CD4-positive, alpha-beta memory T cell (primary cell): ENCODE measurements around the gene ST6GALNAC4. TPM values are rescaled to one million over a fixed set of nuclear protein-coding genes. Genes with fewer than 3 reads are reported as not detected.

ENCODE experiments used
- CTCF ChIA-PET: fragments of 350-600 bp; sonication (Branson Sonifier 250); formaldehyde crosslinking; loops from one replicate; lab custom pipeline; 2021; ENCODE audit warnings: inconsistent platforms; ENCODE audit not compliant: partially characterized antibody; lab: Charles Lee
- POLR2A ChIA-PET: fragments of 350-600 bp; sonication (Branson Sonifier 250); formaldehyde crosslinking; loops from one replicate; lab custom pipeline; 2021; ENCODE audit not compliant: partially characterized antibody; lab: Charles Lee
- DNase-seq, 5 donors: peaks; one replicate each; pipeline versions ENCODE4 v3.0.0 to v3.0.0-alpha.2; 2020 to 2022; ENCODE audit warnings: mixed read lengths in 1 of 5
- H3K27ac ChIP-seq: one replicate; pipeline ENCODE4 v1.7.0; 2013; ENCODE audit warnings: low read depth, low read length
- H3K27me3 ChIP-seq: 2 replicates; pipeline ENCODE4 v1.7.0; 2013; ENCODE audit warnings: mild to moderate bottlenecking, low read length, moderate library complexity; ENCODE audit not compliant: insufficient read depth
- H3K36me3 ChIP-seq: 2 replicates; pipeline ENCODE4 v1.7.0; 2013; ENCODE audit warnings: mild to moderate bottlenecking, low read length, moderate library complexity; ENCODE audit not compliant: insufficient read depth
- H3K4me1 ChIP-seq: 2 replicates; pipeline ENCODE4 v1.7.0; 2013; ENCODE audit warnings: mild to moderate bottlenecking, low read length, moderate library complexity; ENCODE audit not compliant: insufficient read depth
- H3K4me3 ChIP-seq, 2 donors: one replicate each; pipeline ENCODE4 v1.7.0; 2013; ENCODE audit warnings: low read length in 2 of 2, mild to moderate bottlenecking in 1 of 2
- H3K9me3 ChIP-seq, 2 donors: one replicate each; pipeline ENCODE4 v1.7.0; 2013; ENCODE audit warnings: low read length in 2 of 2, control low read depth in 1 of 2; ENCODE audit not compliant: control insufficient read depth in 1 of 2
- H3K27ac Mint-ChIP-seq, 7 donors: one replicate each; pipeline ENCODE4 v1.8.0; 2020 to 2021; ENCODE audit warnings: mixed read lengths in 7 of 7, mild to moderate bottlenecking in 6 of 7, inconsistent platforms in 3 of 7, moderate library complexity in 3 of 7
- H3K27me3 Mint-ChIP-seq, 2 donors: one replicate each; pipeline ENCODE4 v1.8.0; 2020 to 2021; ENCODE audit warnings: mixed read lengths in 2 of 2
- H3K36me3 Mint-ChIP-seq, 2 donors: one replicate each; pipeline ENCODE4 v1.8.0; 2020 to 2021; ENCODE audit warnings: mixed read lengths in 2 of 2, inconsistent platforms in 1 of 2, mild to moderate bottlenecking in 1 of 2
- H3K4me1 Mint-ChIP-seq, 4 donors: one replicate each; pipeline ENCODE4 v1.8.0; 2020 to 2021; ENCODE audit warnings: mixed read lengths in 4 of 4, mild to moderate bottlenecking in 1 of 4
- H3K4me3 Mint-ChIP-seq, 8 donors: one replicate each; pipeline ENCODE4 v1.8.0; 2020 to 2021; ENCODE audit warnings: mixed read lengths in 8 of 8, mild to moderate bottlenecking in 7 of 8, moderate library complexity in 6 of 8, inconsistent platforms in 3 of 8
- H3K9me3 Mint-ChIP-seq, 8 donors: one replicate each; pipeline ENCODE4 v1.8.0; 2020 to 2021; ENCODE audit warnings: mixed read lengths in 8 of 8, mild to moderate bottlenecking in 5 of 8, inconsistent platforms in 3 of 8, moderate library complexity in 1 of 8
- intact Hi-C: fragments of 100-400 bp; cut with micrococcal nuclease; formaldehyde crosslinking; loops from one replicate; pipeline ENCODE4 v1.15.1; 2023
- polyA plus RNA-seq, 2 donors: library from polyadenylated mRNA; unstranded; fragments of 300-500 nt; fragmentation: Illumina TruSeq; gene quantifications; one replicate each; pipeline ENCODE4 v1.2.3, GENCODE V29; 2021
- total RNA-seq, 2 experiments: library from RNA; stranded (reverse); gene quantifications; one replicate each; pipeline ENCODE4 v1.2.3, GENCODE V29; 2021

Gene ST6GALNAC4
- total and polyA plus RNA-seq, 4 experiments from 2014 or later, result 10.2 to 38.1 (median 27.1) TPM

DNA sequence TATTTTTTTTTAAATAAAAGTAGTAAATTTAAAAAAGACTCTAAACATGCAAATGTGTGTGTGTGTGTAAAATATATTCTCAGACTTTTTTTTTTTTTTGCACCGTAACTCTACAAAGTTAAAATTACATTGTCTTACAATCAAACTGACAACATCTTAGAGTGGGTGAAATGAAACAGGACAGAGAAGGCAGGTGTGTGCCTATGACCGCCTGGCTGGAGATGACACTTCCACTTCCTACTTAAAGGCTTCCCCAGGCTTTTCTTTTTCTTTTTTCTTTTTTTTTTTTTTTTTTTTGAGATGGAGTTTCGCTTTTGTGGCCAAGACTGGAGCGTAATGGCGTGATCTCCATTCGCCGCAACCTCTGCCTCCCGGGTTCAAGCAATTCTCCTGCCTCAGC lies 36.7 kb downstream of the ST6GALNAC4 start:
- Histone ChIP-seq H3K36me3 (peaks cover 4% of the 10 kb centered on the region), H3K4me3 (no peak overlapping the region), H3K27ac (no peak overlapping the region), H3K9me3 (no peaks in the 10 kb centered on the region), H3K4me1 (peaks cover 11% of the 10 kb centered on the region), H3K27me3 (no peaks in the 10 kb centered on the region)
- Mint-ChIP-seq H3K27ac (no peak overlapping the region), H3K4me3 (no peak overlapping the region), H3K27me3 (no peaks in the 10 kb centered on the region), H3K36me3 (peaks cover 7 to 22% of the 10 kb centered on the region in 2 donors), H3K4me1 (peaks cover 3 to 29% (median 14%) of the 10 kb centered on the region in 4 donors), H3K9me3 (no peaks in the 10 kb centered on the region)
- intact Hi-C loops, result no loop called here
- ChIA-PET POLR2A (no interaction called here), CTCF (interaction anchor here (2.9 kb wide), 1 partner anchor 10 kb away, joined by 16 read pairs; no protein-coding TSS in a partner anchor)
- no peak for DNase-seq

GRCh38 chr9:127878652-127879390 lies 38.0 kb downstream of the ST6GALNAC4 start:
- Histone ChIP-seq H3K4me1 (peaks cover 11% of the 10 kb centered on the region), H3K36me3 (no peaks in the 10 kb centered on the region), H3K4me3 (no peak overlapping the region), H3K27ac (no peak overlapping the region), H3K27me3 (no peaks in the 10 kb centered on the region), H3K9me3 (no peaks in the 10 kb centered on the region)
- peaks cover 3 to 9% of the 10 kb centered on the region in 2 donors for H3K36me3 Mint-ChIP-seq
- intact Hi-C loops, result no loop called here
- peaks cover 3 to 21% (median 6%) of the 10 kb centered on the region in 4 donors for H3K4me1 Mint-ChIP-seq
- H3K27ac Mint-ChIP-seq, result peak overlapping the region in 3 of 7 donors; percentile 27 to 57 (median 46)
- H3K27me3 Mint-ChIP-seq, result no peaks in the 10 kb centered on the region
- CTCF ChIA-PET, result interaction anchor here (0.7 to 1.6 kb wide), 2 partner anchors 9 to 139 kb away, joined by 3 to 7 read pairs; no protein-coding TSS in a partner anchor
- H3K9me3 Mint-ChIP-seq, result no peaks in the 10 kb centered on the region
- H3K4me3 Mint-ChIP-seq, result peak overlapping the region in 1 of 8 donors; percentile 36
- no peak for DNase-seq
- POLR2A ChIA-PET, result interaction anchor here (1.8 kb wide), 1 partner anchor 16 kb away, joined by 5 read pairs; no protein-coding TSS in a partner anchor

DNA sequence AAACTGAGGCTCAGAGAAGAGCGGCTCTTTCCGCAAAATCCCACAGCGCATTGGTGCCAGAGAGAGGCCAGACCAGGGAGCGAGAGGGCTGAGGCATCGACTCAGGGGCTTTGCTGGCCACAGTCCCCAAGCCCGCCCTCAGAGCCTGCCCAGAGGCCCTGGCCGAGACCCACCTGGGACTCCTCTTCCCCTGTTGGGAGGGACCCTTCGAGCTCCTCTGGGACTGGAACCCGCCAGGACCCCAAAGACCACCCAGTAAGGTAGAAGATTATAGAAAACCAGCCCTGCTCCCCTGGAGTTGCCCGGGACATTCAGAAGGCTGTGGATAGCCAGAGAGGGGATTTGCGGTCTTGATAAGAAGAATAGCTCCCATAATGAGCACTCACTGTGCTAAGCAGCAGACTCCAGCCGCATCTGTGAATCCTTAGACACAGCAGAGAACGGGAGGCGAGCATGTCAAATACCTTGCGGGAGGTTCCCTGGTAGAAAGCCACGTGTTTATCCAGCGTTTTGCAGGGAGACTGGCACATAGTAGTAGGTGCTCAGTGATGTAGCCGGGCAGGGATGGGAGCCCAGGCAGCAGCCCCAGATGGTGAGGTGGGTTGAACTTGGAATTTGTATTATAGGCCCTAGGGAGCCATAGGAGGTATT lies 38.7 kb downstream of the ST6GALNAC4 start:
- H3K36me3 ChIP-seq, result no peaks in the 10 kb centered on the region
- no peak overlapping the region for H3K4me3 ChIP-seq
- intact Hi-C loops, result no loop called here
- Mint-ChIP-seq H3K4me1 (peaks cover 3 to 21% (median 6%) of the 10 kb centered on the region in 4 donors), H3K27me3 (no peaks in the 10 kb centered on the region), H3K27ac (peak overlapping the region in 1 of 7 donors; percentile 46), H3K36me3 (peaks cover 3 to 8% of the 10 kb centered on the region in 2 donors), H3K4me3 (peak overlapping the region in 2 of 8 donors; percentile 17 to 67), H3K9me3 (no peaks in the 10 kb centered on the region)
- CTCF ChIA-PET, result interaction anchor here (1.6 kb wide), 1 partner anchor 9 kb away, joined by 7 read pairs; no protein-coding TSS in a partner anchor
- no peaks in the 10 kb centered on the region for H3K27me3 ChIP-seq
- POLR2A ChIA-PET, result interaction anchor here (1.8 kb wide), 1 partner anchor 17 kb away, joined by 5 read pairs; no protein-coding TSS in a partner anchor
- no peak overlapping the region for H3K27ac ChIP-seq
- H3K4me1 ChIP-seq, result peaks cover 11% of the 10 kb centered on the region
- DNase-seq, result no peak
- no peaks in the 10 kb centered on the region for H3K9me3 ChIP-seq

DNA sequence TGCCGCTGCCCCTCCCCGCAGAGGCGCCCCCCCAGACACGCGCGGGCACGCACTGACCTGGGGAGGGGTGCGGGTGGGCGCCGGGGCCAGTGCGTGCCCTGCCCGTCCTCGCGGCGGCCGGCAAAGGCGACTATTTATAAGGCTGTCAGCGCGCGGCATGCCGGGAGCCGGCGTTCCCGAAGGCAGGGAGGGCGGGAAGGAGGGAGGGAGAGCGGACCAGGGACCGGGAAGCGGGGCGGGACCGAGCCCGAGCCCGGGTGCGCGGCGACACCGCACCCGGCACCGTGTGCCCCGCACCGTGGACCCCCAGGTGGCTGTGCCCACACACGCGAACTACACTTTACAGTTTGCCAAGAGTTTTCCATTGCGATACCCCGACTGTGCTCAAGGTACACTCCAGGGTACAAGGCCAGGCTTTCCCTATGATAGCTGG lies 39.3 kb downstream of the ST6GALNAC4 start, which contains the start of gene AK1:
AK1 (minus strand) TSS at position 110 of the 433 bp plus-strand sequence. CDS start 3,058 bp downstream, outside the sequence.
- H3K27me3 ChIP-seq, result no peaks in the 10 kb centered on the region
- no peaks in the 10 kb centered on the region for H3K9me3 ChIP-seq
- H3K4me1 ChIP-seq, result peaks cover 11% of the 10 kb centered on the region
- Mint-ChIP-seq H3K9me3 (no peaks in the 10 kb centered on the region), H3K36me3 (peaks cover 3 to 4% of the 10 kb centered on the region in 2 donors), H3K27me3 (no peaks in the 10 kb centered on the region), H3K4me3 (peak within 1 kb of the TSS in 4 of 8 donors; percentile 10 to 67 (median 37)), H3K4me1 (peaks cover 3 to 18% (median 5%) of the 10 kb centered on the region in 4 donors), H3K27ac (peak within 1 kb of the TSS in 2 of 7 donors; percentile 37 to 78)
- H3K4me3 ChIP-seq, result no peak within 1 kb of the TSS
- no peaks in the 10 kb centered on the region for H3K36me3 ChIP-seq
- intact Hi-C loops, result no loop called here
- DNase-seq, result peak in 1 of 5 donors; percentile 30
- H3K27ac ChIP-seq, result no peak within 1 kb of the TSS
- CTCF ChIA-PET, result interaction anchor here (1.6 kb wide), 1 partner anchor 8 kb away, joined by 7 read pairs; no protein-coding TSS in a partner anchor
- POLR2A ChIA-PET, result interaction anchor here (1.3 to 1.8 kb wide), 2 partner anchors 17 to 29 kb away, joined by 3 to 5 read pairs; no protein-coding TSS in a partner anchor

DNA sequence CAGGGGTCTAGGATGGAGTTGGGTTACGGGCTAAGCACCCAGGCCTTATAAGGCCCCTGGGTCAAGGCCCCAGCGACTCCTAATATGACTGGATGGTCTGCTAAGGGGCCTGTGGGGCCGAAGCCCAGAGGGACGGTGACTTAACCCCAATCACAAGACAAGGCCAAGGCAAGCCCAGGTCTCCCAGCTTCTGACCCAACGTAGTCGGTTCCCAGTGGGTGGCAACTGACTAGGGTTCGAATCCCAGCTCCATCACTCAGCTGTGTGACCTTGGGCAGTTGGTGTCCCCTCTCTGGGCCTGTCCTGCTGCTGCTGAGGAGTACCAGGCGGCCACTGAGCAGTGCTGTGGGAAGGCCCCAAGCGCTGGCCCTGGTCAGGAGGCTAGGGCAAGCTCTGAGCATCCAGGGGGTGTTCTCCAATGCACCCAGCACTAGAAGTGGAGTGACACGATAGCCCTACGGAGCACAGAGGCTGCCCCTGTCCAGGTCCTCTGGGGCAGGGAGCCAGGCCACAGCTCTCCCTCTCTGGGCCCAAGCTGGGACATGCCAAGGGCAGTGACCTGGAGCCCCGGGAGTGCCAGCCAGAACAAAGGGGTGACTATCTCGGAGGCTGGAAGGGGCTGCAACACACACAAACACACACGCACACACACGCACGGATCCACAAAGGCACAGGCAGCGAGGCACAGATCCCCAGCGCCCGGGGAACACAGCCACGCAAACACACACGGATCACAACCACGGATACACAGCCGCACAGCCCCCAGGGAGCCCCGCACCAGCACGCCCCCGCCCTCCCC lies 39.9 kb downstream of the ST6GALNAC4 start:
- no peaks in the 10 kb centered on the region for H3K9me3 Mint-ChIP-seq
- no peaks in the 10 kb centered on the region for H3K36me3 ChIP-seq
- H3K4me1 Mint-ChIP-seq, result peaks cover 3 to 15% (median 5%) of the 10 kb centered on the region in 4 donors
- peak overlapping the region in 3 of 8 donors; percentile 10 to 57 (median 50) for H3K4me3 Mint-ChIP-seq
- no peaks in the 10 kb centered on the region for H3K27me3 Mint-ChIP-seq
- H3K27ac Mint-ChIP-seq, result peak overlapping the region in 2 of 7 donors; percentile 37 to 78
- POLR2A ChIA-PET, result interaction anchor here (1.3 to 1.8 kb wide), 2 partner anchors 18 to 29 kb away, joined by 3 to 5 read pairs; no protein-coding TSS in a partner anchor
- peaks cover 11% of the 10 kb centered on the region for H3K4me1 ChIP-seq
- no peak overlapping the region for H3K27ac ChIP-seq
- CTCF ChIA-PET, result no interaction called here
- intact Hi-C loops, result no loop called here
- H3K36me3 Mint-ChIP-seq, result peaks cover 3% of the 10 kb centered on the region in 2 donors
- DNase-seq, result no peak
- H3K9me3 ChIP-seq, result no peaks in the 10 kb centered on the region
- H3K27me3 ChIP-seq, result no peaks in the 10 kb centered on the region
- no peak overlapping the region for H3K4me3 ChIP-seq

DNA sequence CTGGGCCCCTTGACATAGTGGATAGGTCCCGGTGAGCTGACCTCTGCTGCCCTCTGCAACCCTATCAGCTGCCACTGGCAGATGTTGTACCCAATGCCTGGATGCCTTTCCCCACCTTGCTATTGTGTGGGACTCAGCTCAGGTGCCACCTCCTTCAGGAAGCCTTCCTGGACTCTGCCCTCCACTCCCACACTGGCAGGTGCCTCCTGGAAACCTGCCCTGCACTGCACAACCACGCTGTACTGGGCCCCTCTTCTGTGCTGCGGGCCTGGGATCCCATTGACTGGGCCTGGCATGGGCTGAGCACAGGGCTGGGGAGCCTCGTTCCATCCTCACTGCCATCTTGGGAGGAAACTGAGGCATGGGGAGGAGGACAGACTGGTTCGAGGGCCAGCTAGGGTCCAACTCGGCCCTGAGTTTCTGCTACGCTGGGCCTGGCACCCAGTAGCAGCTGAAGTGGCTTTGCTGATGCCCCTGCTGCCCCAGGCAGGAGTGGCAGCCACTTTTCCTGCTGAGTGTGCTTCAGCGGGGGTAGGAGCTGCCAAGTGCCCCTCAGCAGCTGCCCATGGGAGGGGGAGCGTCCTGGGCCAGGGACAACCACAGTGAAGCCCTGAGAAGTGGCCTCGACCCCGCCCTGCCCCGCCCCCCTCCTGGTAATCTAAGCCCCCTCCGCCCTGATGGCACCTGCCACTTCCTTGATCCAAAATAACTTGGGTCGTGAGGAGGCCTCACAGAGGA lies 40.6 kb downstream of the ST6GALNAC4 start:
- H3K36me3 ChIP-seq, result no peaks in the 10 kb centered on the region
- POLR2A ChIA-PET, result interaction anchor here (1.3 kb wide), 1 partner anchor 30 kb away, joined by 3 read pairs; no protein-coding TSS in a partner anchor
- CTCF ChIA-PET, result no interaction called here
- DNase-seq, result no peak
- H3K4me3 Mint-ChIP-seq, result peak overlapping the region in 1 of 8 donors; percentile 13
- H3K27me3 Mint-ChIP-seq, result no peaks in the 10 kb centered on the region
- H3K4me1 Mint-ChIP-seq, result peaks cover 3 to 15% (median 5%) of the 10 kb centered on the region in 4 donors
- H3K4me1 ChIP-seq, result peaks cover 11% of the 10 kb centered on the region
- intact Hi-C loops, result no loop called here
- H3K36me3 Mint-ChIP-seq, result peaks cover 3 to 9% of the 10 kb centered on the region in 2 donors
- H3K9me3 Mint-ChIP-seq, result no peaks in the 10 kb centered on the region
- H3K27me3 ChIP-seq, result no peaks in the 10 kb centered on the region
- H3K9me3 ChIP-seq, result no peaks in the 10 kb centered on the region
- no peak overlapping the region for H3K4me3 ChIP-seq
- H3K27ac ChIP-seq, result no peak overlapping the region
- peak overlapping the region in 1 of 7 donors; percentile 7 for H3K27ac Mint-ChIP-seq
